HG02759 (cell line): Measurements from ENCODE around the gene SCUBE3.

Experiments used
- ATAC-seq: cut with Tn5 transposase; IDR thresholded peaks from one replicate; pipeline ENCODE4 v1.9.1; 2021; ENCODE audit warnings: mild to moderate bottlenecking, moderate library complexity; ENCODE audit not compliant: unreplicated experiment

The SCUBE3 gene

DNA sequence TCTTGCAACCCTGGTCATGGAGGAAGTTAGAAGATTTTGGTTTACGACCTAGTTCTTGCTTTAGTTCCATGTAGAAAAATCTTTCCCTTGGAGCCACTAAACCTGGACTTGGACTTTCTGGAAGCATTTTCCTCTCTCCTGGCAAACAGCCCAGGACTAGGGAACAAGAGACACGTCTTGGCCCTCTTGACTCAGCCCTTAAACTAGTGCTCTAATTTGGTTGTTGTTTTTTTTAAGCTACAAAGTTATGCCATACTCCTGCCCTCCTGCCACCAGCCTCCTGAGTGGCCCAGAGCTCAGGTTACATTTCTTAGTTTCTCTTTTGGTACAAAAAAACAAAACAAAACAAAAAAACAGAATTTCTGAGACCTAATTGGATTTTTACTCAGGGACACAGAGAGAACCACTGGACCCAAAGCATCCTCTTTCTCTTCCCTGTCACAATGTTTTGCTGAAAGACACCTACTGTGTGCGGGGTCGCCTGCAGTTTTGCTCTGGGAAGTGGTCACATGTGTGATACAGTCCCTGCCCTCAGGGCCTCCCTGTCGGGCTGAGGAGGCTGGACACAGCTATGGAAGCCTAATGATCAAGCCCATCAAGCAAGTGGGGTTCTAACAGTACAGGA is 32.3 kb upstream of the SCUBE3 start:
- no peak for ATAC-seq

DNA sequence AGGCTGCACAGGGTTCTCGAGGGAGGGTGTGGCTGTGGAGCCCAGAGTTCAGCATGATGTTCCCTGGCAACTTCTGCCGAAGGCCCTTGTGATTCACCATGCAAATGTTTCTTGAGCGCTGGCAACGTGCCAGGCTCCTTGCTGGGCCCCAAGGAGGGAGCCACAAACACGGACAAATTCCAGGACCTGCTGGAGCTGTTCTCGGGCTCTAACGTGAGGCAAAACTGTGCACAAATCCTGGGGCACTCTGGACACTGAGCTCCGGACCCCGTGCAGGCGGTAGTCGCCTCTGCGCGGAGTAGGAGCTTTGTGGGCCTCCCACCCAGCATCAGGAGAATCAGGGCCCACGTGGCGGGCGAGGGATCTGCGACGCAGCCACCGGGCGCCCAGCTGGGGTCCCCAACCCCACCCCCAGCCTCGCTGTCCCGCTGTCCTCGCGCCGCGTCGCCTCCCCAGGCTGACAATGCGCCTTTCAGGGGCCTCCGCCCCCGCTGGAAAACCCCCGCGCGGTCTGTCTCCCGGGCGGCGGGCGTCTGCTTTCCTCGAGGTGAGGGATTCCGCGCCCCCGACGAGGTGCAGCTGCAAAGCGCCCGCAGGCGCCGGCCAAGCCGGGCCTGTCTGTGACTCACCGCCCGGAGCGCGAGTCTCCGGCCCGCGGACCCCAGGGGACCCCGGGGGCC is 31.7 kb upstream of the SCUBE3 start:
- no peak for ATAC-seq

DNA sequence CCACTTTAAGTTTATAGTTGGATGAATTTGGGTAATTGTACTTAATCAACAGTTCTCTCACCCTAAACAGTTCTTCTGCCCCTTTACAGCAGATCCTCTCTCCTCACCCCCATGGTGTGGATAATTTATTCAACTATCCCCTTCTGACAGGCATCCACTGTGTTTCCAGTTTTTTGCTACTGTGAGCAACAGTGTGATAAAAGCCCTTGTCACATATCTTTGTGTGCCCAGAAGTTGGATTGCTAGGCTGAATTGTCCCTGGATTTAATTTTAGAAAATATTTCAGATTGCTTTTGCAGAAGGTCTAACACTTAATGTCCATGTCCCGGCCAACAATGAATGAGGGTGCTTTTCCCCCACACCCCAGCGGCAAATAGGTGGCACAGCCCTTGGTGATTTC is 30.5 kb upstream of the SCUBE3 start:
- ATAC-seq = no peak

DNA sequence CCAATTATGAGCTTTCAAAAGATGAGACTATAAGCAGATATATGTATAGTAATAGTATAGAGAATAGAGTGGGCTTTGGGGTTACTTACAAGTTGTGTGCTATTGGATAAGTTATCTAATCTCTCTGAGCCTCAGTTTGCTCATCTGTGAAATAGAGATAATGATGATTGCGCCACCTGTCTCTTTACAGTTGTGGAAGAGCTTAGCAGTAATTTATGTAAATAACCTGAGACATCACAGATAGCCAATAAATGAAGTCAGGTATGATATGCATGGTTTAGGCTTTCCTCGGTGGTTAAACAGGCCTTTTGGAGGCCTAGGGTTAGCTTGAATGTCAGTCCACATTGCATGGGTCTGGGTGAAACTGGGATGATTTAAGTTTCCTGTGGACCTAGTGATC is 29.8 kb upstream of the SCUBE3 start:
- ATAC-seq = no peak

DNA sequence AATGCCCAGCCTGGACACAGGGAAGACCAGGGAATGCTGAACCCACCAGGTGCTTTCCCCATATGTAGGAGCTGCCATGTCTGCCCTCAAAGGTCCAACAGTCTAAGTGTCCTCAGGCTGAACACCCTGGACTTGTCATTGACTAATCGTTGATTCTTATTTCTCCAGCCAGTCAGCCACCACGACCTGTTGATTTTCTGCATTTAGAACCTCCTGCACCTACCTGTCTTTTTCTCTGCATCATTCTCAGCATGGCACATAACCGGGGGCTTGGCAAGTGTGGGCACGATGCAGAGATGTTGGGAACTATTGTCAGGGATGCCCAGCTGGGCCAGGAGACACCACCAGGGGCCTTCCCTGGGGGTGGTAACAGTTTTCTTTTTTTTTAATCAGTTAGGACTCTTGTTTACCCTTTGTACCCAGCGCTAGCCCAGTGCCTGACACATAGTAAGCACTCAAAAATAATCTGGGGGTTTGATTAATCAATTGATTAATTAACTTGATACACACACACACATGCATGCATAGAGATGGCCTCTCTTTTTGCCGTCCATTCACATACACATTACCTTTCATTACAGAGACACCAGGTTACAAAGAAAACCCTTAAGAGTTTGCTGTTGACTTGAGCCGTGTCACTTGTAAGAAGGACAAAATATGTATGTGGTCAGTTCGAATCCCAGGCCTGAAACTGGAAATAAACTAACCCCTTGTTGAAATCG is 29.0 kb upstream of the SCUBE3 start:
- ATAC-seq = no peak

DNA sequence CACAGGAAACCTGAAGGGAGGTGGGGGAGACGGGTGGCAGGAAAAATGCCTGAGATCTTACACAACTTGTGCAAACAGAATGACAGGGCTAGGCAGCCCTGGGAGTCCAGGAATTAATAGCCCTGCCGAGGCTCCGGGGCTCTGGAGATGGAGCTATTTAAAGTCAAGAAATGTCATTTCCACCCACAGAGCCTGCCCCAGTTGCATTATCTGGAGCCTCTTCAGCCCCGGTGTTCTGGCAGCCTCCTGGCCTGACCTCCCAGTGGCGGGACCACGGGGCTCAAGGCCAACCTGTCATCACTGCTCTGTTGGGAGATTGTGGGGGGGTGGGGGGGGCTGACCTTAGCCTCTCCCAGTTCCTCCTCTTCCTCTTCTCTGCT is 28.5 kb upstream of the SCUBE3 start:
- no peak for ATAC-seq

DNA sequence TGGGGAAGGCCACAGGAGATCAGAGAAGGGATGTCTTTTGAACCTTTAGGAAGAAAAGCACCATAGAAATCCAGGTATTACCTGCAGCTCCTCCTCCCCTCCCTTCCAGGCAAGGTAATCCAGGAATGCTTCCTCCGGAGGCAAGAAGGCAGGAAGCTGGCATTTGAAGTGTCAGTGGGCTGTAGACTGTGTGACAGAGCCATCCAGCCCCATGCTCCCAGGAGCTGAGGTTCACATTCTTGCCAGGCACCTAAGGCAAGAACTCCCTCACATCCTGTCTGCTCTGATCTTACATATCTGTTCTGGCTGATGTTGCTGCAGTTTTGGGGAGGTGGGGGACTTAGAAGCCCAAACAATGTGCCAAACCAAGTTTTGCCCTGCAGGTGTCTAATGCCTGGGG is 27.8 kb upstream of the SCUBE3 start:
- ATAC-seq = no peak

DNA sequence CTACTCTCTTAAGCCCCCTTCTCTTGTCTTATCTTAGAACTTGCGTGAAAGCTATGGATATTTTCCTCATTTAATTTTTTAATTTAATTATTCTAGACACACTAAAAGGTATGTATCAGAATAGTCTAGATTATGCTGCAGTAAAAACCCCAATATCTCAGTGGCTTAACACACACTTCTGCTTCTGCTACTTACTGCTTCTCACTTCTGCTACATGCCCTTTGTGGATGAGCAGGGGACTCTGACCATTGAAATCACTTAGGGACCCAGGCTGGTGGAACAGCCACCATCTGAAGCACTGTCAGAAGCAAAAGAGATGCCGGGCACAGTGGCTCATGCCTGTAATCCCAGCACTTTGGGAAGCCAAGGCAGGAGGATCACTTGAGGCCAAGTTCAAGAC is 27.2 kb upstream of the SCUBE3 start:
- ATAC-seq = no peak

DNA sequence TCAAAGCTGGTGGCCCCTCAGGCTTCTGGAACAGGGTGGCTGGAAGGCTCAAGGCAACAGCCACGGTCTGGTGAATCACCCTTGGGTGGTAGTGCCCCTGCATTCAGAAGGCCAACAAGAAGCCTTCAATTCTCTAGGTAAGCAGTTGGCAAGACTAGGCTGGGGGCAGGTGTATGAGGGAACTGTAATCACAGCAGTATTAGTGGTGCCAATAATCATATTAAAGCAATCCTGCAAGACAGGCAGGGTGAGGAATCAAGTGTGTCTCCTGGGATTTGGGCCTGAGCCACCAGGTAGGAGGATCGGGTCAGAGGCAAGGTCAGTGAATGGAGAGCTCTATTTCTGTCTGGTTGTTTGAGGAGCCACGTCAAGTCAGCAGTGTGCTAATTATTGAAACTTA is 24.9 kb upstream of the SCUBE3 start:
- ATAC-seq = no peak

DNA sequence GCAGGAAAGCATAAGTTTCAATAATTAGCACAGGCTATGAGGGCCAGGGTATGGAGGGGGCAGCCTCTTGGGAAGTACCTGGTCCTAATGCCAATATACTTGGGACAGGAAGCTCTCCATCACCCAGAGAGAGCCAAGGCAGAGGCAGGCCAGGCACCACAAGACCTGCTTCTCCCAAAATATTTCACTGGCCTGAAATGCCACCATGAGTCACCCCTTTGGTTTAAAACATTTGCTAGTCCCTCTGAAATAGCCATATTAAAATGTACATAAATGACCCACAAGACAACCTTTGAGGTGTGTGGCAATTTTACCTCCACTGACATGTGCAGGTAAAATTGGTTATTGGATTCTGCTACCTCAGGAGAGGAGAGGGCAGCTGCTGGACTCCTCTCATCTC is 23.4 kb upstream of the SCUBE3 start:
- ATAC-seq = no peak

DNA sequence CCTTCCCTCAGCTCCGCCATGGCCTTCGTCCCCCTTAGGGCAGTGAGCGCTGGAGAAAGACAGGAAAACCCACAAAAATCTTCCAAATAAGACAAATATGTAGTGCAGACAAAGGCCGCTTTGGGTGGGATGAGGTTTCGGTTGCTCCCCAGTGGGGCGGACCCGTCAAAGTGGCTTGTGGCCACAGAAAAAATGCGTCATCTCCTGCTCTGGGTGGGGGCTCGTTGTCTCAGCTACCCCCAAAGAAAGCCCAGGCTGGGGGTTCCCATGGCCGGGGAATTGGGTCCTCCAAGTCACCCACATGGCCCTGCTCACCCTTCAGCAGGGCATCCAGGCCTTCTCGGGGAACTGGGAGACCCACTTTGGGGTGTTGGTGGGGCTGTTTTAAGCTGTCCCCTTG is 21.9 kb upstream of the SCUBE3 start:
- ATAC-seq = no peak

DNA sequence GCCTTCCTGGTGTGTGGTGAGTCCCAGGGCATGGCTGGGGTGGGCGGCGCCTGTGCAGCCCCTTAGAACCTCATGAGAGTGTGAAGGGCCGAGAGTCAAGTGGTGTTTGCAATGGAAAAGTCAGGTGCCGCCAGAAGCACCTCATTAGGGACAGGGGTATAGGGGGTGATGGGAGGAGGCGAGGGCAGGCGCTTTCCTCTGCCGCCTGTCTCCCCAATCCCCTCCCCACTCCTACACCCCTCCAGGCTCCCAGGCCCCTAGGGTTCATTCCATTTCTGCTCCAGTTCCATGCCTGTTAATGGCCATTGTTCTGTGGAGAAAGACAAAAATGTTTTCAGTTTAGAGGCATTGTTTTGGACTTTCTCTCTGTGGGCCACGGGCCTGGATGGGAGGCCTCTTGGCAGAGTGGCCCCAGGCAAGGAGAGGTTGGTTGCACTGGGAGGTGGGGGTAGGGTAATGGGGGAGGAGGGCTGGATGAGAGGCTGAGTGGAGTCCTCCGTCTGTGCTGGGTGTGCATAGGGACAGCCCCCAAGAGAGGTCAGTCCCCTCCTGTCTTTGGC is 21.4 kb upstream of the SCUBE3 start:
- no peak for ATAC-seq

DNA sequence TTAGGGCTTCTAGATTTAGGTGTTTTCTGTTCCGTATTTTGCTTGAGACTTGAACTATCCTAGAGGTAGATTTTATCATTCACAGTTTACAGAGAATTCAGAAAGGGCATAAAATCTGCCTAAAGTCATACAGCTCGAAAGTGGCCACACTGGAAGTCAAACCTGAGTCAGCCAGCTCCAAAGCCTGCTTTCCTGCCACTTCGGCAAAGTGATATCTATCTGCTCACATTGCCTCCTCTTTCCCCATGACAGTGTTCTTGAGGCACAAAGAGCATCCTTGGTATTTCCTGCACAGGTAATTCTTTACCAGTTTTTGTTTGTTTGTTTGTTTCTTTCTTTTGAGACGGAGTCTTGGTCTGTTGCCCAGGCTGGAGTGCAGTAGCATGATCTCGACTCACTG is 19.4 kb upstream of the SCUBE3 start:
- no peak for ATAC-seq

DNA sequence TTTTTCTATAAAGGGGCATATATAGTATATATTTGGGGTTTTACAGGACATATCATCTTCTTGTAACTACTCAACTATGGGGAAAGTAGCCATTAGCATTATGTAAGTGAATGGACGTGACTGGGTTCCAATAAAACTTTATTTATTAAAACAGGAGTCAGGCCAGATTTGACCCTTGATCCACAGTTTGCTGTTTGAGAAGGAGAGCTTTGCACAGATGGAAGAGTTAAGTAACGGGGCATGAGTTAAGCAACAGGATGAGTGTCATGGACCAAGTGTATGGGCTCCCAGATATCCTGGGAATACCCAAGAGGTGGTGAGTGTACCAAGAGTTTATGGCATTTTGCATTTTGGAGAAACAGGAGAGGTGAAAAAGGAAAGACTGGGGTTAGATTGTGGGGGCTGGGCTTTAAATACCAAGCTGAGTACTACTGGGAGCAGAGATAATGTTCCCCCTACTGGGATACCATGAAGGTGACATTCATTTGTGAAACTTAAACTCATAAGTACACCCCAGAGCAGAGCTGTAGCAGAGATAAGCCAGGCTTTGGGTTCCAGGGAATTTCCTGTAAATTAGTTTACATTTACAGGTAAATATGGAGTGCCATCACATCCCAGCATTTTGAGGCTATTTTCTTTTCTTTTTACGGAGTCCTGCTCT is 18.5 kb upstream of the SCUBE3 start:
- no peak for ATAC-seq

DNA sequence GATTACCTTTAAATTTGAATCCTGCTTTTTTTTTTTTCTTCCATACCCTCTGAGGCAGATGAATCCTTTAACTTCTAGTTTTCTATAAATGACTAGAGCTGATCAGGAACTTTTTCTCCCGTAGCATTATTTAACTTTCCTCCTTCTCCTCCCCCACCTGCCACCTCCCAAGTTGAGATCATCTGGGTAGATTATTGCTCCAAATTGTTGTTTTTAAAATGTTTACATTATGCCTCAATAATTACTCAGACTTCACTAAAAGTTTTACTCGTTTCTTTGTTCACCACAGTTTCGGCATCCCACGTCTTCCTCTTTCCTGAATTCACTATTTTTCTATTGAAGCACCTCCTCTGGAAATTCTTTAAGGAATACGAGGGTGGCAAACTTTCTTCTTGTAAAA is 16.6 kb upstream of the SCUBE3 start:
- no peak for ATAC-seq

DNA sequence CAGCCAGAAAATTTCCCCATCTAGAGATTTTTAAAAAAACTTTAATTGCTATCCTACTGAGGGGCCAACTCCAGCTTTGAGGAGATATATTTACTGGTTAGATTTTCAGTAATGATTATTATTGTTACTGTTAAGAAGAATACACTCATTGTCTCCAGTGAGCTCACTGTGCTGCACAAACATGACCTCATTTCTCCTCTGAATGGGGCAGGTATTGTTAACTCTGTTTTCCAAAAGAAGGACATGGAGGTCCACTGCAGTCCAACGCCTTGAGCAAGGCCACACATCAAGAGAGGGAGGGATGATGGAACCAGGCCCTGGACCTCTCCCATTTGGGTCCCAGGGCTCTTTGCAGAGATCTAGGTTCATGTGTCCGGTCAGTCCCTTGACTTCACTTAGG is 13.9 kb upstream of the SCUBE3 start:
- no peak for ATAC-seq

DNA sequence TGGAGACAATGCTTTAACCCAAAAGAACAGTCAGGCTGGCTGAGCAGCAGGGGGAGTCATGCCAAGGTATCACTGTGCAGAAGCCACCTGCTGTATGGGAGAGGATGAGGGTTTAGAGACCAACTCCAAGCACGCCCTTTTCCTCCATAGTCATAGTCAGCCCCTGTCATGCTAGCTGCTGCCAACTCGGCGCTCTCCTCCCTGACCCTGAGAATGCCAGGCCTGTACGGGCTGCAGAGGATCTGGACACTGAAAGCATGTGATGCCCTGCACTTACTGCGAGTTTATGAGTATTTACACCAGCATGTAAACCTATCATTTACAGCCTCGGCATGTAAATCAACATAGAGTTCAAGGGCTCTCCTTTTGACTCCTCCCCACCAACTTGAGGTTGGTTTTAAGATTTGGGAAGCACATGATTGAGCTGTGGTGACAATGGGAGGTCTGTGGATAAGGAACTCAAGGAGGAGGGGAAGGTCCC is 11.7 kb upstream of the SCUBE3 start:
- no peak for ATAC-seq

DNA sequence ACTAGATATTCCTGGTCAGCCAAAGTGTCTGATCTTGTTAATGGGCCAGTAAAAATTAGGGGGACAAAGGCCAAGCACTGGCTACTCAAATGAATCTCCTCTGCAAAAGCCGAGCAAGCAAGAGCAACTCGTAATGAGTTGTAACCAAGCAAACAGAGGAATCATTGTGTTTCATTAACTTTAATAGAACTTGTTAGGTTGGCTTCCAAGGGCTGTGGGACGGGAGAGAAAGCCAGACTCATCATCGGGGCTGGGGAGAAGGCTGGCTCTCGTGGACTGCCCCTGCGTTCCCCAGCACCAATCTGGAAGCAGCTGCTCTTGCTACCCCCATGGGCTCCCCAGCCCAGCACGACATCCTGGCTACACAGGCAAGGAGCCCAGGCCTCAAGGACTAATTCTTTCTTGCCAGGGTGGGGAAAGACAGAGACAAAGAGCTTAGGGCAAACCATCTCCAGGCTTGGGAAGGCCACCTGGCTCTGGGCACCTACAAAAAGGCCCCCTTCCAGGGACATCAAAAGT is 10.5 kb upstream of the SCUBE3 start:
- ATAC-seq = no peak

DNA sequence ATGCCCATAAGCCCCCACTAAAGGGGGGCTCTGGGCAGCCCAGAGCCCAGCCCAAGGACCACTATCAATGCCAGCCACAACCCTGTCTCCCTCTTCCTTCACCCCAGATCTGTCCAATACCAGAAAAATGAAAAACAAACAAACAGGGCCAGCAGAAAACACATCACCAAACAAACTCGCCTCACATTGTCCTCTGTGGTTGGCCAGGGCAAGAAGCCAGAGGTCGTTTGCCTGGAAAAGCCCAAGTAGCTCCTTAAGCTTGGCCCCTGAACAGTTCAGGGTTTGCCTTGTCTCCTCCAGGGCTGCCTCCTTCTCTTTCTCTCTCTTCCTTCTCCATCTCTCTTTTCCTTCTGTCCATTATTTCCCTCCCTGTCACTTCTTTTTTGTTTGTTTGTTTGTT is 10.1 kb upstream of the SCUBE3 start:
- no peak for ATAC-seq

DNA sequence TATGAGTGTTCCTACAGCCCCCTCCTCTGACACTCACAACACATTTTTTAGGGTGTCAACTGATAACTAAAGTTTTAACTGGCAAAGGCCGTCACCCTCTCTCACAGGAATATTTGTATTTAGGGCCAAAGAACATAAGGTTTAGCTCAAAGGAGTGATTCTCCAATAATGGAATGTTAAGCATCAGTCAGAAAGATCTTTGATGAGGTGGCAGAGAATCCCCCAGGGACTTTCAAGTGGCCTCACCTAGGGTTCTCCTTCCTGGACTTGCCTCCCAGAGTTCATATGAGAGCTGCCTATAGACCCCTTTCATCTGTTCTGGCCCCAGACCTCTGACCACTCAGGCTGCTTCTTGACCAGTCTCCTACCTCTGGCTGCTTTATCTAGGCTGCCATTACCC is 7.4 kb upstream of the SCUBE3 start:
- ATAC-seq = no peak

DNA sequence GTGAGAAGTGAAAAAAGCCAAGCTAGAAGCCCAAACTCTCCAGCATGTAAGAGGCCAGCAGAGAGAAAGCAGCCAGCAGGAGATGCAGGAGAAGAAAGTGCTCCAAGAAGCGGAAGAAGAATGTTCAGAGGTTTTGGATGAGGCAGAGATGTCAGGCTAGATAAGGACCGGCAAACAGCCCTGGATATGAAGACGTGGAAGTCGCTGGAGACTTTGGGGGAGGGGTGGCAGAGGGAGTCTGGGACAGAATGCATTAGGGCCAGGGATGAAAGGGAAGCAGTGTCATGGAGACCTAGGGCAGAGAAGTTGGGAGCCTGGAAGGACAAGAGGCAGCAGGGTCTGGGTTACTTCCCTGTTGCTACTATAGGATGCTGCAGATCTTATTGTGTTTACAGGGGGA is 5.3 kb upstream of the SCUBE3 start:
- no peak for ATAC-seq
